Chondrocyte (in vitro differentiated cells): ENCODE measurements around the gene SPATA31D4. TPM values are rescaled to one million over a fixed set of nuclear protein-coding genes. Genes with fewer than 3 reads are reported as not detected.

Experiments used
- DNase-seq: peaks from one replicate; pipeline ENCODE4 v3.0.0; 2021; ENCODE audit warnings: mixed read lengths, low spot score
- H3K27ac Mint-ChIP-seq: one replicate; pipeline ENCODE4 v1.8.0; 2021; ENCODE audit warnings: mild to moderate bottlenecking, moderate library complexity, mixed read lengths; ENCODE audit not compliant: unreplicated experiment
- H3K27me3 Mint-ChIP-seq: 2 replicates; pipeline ENCODE4 v1.8.0; 2021; ENCODE audit warnings: low read depth, mixed read lengths
- H3K36me3 Mint-ChIP-seq: 2 replicates; pipeline ENCODE4 v1.8.0; 2021; ENCODE audit warnings: low read depth, mixed read lengths
- H3K4me1 Mint-ChIP-seq: 2 replicates; pipeline ENCODE4 v1.8.0; 2021; ENCODE audit warnings: low read depth, mild to moderate bottlenecking, mixed read lengths
- H3K4me3 Mint-ChIP-seq: one replicate; pipeline ENCODE4 v1.8.0; 2021; ENCODE audit warnings: mild to moderate bottlenecking, moderate library complexity, mixed read lengths; ENCODE audit not compliant: unreplicated experiment
- H3K9me3 Mint-ChIP-seq: 2 replicates; pipeline ENCODE4 v1.8.0; 2021; ENCODE audit warnings: low read depth, mixed read lengths
- total RNA-seq: library from RNA; stranded (reverse); gene quantifications from 3 replicates; pipeline ENCODE4 v1.2.1, GENCODE V29; 2021
- TF ChIP-seq, protein P1 (sequence below): fragments of 200-600 bp; sonication (generic); IDR thresholded peaks from 2 replicates; pipeline ENCODE4 v1.5.0; 2021; ENCODE audit warnings: antibody characterized with exemption, mild to moderate bottlenecking, moderate library complexity

Gene SPATA31D4
- total RNA-seq, 1 donor from 2014 or later: not detected

- TF ChIP-seq, protein P1, sequence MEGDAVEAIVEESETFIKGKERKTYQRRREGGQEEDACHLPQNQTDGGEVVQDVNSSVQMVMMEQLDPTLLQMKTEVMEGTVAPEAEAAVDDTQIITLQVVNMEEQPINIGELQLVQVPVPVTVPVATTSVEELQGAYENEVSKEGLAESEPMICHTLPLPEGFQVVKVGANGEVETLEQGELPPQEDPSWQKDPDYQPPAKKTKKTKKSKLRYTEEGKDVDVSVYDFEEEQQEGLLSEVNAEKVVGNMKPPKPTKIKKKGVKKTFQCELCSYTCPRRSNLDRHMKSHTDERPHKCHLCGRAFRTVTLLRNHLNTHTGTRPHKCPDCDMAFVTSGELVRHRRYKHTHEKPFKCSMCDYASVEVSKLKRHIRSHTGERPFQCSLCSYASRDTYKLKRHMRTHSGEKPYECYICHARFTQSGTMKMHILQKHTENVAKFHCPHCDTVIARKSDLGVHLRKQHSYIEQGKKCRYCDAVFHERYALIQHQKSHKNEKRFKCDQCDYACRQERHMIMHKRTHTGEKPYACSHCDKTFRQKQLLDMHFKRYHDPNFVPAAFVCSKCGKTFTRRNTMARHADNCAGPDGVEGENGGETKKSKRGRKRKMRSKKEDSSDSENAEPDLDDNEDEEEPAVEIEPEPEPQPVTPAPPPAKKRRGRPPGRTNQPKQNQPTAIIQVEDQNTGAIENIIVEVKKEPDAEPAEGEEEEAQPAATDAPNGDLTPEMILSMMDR: no peak
- no peak overlapping the region for H3K4me3 Mint-ChIP-seq
- no peak for DNase-seq
- no peak overlapping the region for H3K27ac Mint-ChIP-seq
- H3K27me3 Mint-ChIP-seq: no peaks in the 10 kb centered on the region
- H3K4me1 Mint-ChIP-seq: no peaks in the 10 kb centered on the region
- no peaks in the 10 kb centered on the region for H3K36me3 Mint-ChIP-seq
- no peaks in the 10 kb centered on the region for H3K9me3 Mint-ChIP-seq
Observed at GRCh38 chr9:81980568-81980967, 52.3 kb downstream of the SPATA31D4 start.

DNA sequence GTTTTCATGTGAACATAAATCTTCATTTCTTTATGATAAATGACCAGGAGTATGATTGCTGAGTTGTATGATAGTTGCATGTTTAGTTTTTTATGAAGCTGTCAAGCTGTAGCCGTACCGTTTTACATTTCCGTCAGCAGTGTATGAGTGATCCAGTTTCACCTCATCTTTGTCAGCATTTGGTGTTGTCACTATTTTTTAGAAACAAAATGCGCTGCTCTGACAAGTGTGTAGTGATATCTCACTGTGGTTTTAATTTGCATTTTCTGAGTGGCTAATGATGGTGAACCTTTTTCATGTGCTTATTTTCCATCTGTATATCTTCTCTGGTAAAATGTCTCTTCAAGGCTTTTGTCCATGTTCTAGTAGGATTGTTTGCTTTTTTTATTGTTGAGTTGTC is 53.7 kb downstream of the SPATA31D4 start:
- no peak overlapping the region for H3K27ac Mint-ChIP-seq
- H3K36me3 Mint-ChIP-seq: no peaks in the 10 kb centered on the region
- H3K27me3 Mint-ChIP-seq: no peaks in the 10 kb centered on the region
- no peak overlapping the region for H3K4me3 Mint-ChIP-seq
- TF ChIP-seq, protein P1: no peak
- no peaks in the 10 kb centered on the region for H3K4me1 Mint-ChIP-seq
- H3K9me3 Mint-ChIP-seq: no peaks in the 10 kb centered on the region
- DNase-seq: no peak

Other genes starting within 250 kb of the SPATA31D4 start
- gene TLE1, start 238.9 kb upstream of the SPATA31D4 start, total RNA-seq: 12.2 to 17.1 TPM (median 12.6 TPM) in 3 replicates
- not detected in 3 replicates for gene SPATA31D3, start 15.1 kb downstream of the SPATA31D4 start, total RNA-seq
- gene SPATA31D1, start 60.3 kb downstream of the SPATA31D4 start, total RNA-seq: not detected in 3 replicates